Stimulated activated CD4-positive, alpha-beta T cell treated with anti-CD3 and anti-CD28 coated beads, Interleukin-15, amount 100 ng/mL, for 24 hours (primary cell): ENCODE measurements around the gene LRIG2.
"Not testable (repeated sequence)": the region's sequence is repeated elsewhere in the genome, so short reads cannot be mapped to it uniquely, and the experiment has no call there.

Source experiments
- DNase-seq: peaks from one replicate; pipeline ENCODE4 v3.0.0-alpha.2; 2020

The LRIG2 gene

GRCh38 chr1:113072141-113072756 is 749 bp upstream of the LRIG2 start:
- DNase-seq, result no peak

GRCh38 chr1:113073479-113073950 is 517 bp downstream of the LRIG2 start:
- DNase-seq, result no peak

- no peak for DNase-seq
Measured at GRCh38 chr1:113074237-113074636, 1.2 kb downstream of the LRIG2 start.

GRCh38 chr1:113077978-113078377 is 5.0 kb downstream of the LRIG2 start:
- not testable (repeated sequence) for DNase-seq

GRCh38 chr1:113086541-113086940 is 13.5 kb downstream of the LRIG2 start:
- DNase-seq, result no peak

- no peak for DNase-seq
Measured at GRCh38 chr1:113088972-113089371, 16.0 kb downstream of the LRIG2 start.

- no peak for DNase-seq
Measured at GRCh38 chr1:113090051-113090450, 17.1 kb downstream of the LRIG2 start.

- DNase-seq, result no peak
Measured at GRCh38 chr1:113091988-113092594, 19.1 kb downstream of the LRIG2 start.

- no peak for DNase-seq
Measured at GRCh38 chr1:113094506-113094905, 21.5 kb downstream of the LRIG2 start.

- no peak for DNase-seq
Measured at GRCh38 chr1:113095790-113096455, 22.9 kb downstream of the LRIG2 start.

- DNase-seq, result no peak
Measured at GRCh38 chr1:113096493-113096892, 23.5 kb downstream of the LRIG2 start.

- DNase-seq, result no peak
Measured at GRCh38 chr1:113101588-113101987, 28.6 kb downstream of the LRIG2 start.

- DNase-seq, result no peak
Measured at GRCh38 chr1:113103048-113103447, 30.1 kb downstream of the LRIG2 start.

- no peak for DNase-seq
Measured at GRCh38 chr1:113103977-113104376, 31.0 kb downstream of the LRIG2 start.

- no peak for DNase-seq
Measured at GRCh38 chr1:113106910-113107309, 33.9 kb downstream of the LRIG2 start.

- DNase-seq, result no peak
Measured at GRCh38 chr1:113109908-113110554, 37.0 kb downstream of the LRIG2 start.

GRCh38 chr1:113118266-113118665 is 45.3 kb downstream of the LRIG2 start:
- DNase-seq, result no peak

- DNase-seq, result no peak
Measured at GRCh38 chr1:113123737-113124136, 50.7 kb downstream of the LRIG2 start.

- DNase-seq, result no peak
Measured at GRCh38 chr1:113124366-113124765, 51.4 kb downstream of the LRIG2 start.

GRCh38 chr1:113125517-113125916 is 52.5 kb downstream of the LRIG2 start:
- no peak for DNase-seq

GRCh38 chr1:113126207-113126606 is 53.2 kb downstream of the LRIG2 start:
- DNase-seq, result no peak

GRCh38 chr1:113128116-113128515 is 55.1 kb downstream of the LRIG2 start:
- DNase-seq, result no peak

- DNase-seq, result no peak
Measured at GRCh38 chr1:113129529-113130185, 56.7 kb downstream of the LRIG2 start.
